Sigmoid colon (tissue), 4 donors: ENCODE data around the gene MOB3C.

ENCODE experiments used
- CTCF ChIP-seq, 4 experiments: fragments of 450-650 bp in 3 of 4; fragments of 200-600 bp in 1 of 4; IDR thresholded peaks; one replicate each; pipeline ENCODE4 v1.5.1; 2016 to 2019; ENCODE audit warnings: antibody characterized with exemption in 4 of 4, mild to moderate bottlenecking in 3 of 4, moderate library complexity in 2 of 4
- EP300 ChIP-seq, 4 donors: sonication (generic); formaldehyde crosslinking; IDR thresholded peaks; one replicate each; pipeline ENCODE4 v1.6.1; 2017; ENCODE audit warnings: antibody characterized with exemption in 4 of 4
- POLR2AphosphoS5 ChIP-seq, 4 donors: sonication (generic); formaldehyde crosslinking; IDR thresholded peaks; one replicate each; pipeline ENCODE4 v1.6.1; 2017; ENCODE audit warnings: antibody characterized with exemption in 4 of 4

GRCh38 chr1:46596036-46596435, 20.6 kb downstream of the MOB3C start:
- TF ChIP-seq EP300 (IDR thresholded peaks at IDR 0.05) (no peak), CTCF (IDR thresholded peaks at IDR 0.05) (no peak), POLR2AphosphoS5 (IDR thresholded peaks at IDR 0.05) (no peak)
